GM18498 (cell line): ENCODE data around the gene IFT122.
A peak's percentile ranks its signal among the peaks of the same experiment; 100 is the strongest.

Experiments
- ATAC-seq: cut with Tn5 transposase; IDR thresholded peaks from one replicate; pipeline ENCODE4 v1.9.1; 2021; ENCODE audit warnings: mild to moderate bottlenecking, moderate library complexity; ENCODE audit not compliant: unreplicated experiment

IFT122 gene

DNA sequence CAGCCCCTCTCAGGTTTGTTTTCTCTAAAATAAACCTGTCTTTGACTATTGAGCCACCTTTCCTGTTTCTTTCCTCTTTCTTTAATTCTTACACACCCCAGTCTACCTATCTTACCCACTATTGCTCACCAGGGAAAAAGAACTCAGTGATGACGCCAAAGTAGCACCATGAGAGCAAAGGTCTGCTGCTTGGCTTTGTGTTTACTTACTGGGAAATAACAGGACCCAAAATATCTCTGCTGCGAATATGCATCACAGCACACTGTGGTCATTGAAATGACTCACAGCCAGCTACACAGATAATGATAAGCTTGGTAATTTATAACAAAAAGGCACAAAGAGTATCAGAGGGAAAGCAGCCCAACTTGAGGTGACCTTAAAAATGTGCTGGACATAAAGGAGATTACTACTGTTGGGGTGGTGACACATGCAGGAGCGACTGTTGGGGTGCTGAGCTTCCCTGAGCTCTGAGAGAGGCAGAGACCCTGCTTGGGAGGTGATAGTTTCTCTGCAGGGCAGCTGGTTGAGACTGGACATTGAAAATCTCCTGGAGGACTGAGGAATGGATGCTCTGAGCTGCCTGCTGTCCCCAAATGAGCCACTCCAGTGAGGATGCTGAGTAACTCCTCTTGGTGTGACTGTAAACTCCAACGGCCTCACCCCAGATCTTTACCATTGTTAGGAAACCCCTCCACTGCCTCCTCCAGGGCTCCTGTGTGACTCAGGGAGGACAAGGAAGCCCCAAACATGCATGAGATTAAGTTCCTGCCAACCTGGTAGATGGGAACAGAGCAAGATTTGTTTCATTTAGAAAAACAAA lies 26.1 kb upstream of the IFT122 start:
- no peak for ATAC-seq

GRCh38 chr3:129415378-129415777 lies 24.6 kb upstream of the IFT122 start:
- ATAC-seq = no peak

- no peak for ATAC-seq
Observed at GRCh38 chr3:129415830-129416229, 24.2 kb upstream of the IFT122 start.

GRCh38 chr3:129416415-129416814 lies 23.6 kb upstream of the IFT122 start:
- ATAC-seq = no peak

GRCh38 chr3:129417326-129417725 lies 22.7 kb upstream of the IFT122 start:
- no peak for ATAC-seq

GRCh38 chr3:129418041-129418973 lies 21.7 kb upstream of the IFT122 start:
- ATAC-seq = no peak

DNA sequence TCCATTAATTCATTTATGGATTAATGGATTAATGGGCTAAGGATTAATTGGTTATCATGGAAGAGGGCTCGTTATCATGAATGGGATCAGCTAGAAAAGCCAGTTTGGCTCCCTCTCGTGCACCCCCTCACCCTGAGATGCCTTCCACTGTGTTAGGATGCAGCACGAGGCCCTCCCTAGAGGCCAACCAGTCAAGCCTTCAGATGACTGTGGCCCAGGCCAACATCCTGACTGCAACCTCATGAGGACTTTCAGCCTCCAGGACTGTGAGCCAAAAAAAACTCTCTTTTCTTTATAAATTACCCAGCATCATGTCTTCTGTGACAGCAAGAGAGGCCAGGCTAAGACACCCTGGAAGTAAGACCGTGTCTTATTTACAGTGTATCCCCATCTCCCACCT lies 20.5 kb upstream of the IFT122 start:
- ATAC-seq = no peak

DNA sequence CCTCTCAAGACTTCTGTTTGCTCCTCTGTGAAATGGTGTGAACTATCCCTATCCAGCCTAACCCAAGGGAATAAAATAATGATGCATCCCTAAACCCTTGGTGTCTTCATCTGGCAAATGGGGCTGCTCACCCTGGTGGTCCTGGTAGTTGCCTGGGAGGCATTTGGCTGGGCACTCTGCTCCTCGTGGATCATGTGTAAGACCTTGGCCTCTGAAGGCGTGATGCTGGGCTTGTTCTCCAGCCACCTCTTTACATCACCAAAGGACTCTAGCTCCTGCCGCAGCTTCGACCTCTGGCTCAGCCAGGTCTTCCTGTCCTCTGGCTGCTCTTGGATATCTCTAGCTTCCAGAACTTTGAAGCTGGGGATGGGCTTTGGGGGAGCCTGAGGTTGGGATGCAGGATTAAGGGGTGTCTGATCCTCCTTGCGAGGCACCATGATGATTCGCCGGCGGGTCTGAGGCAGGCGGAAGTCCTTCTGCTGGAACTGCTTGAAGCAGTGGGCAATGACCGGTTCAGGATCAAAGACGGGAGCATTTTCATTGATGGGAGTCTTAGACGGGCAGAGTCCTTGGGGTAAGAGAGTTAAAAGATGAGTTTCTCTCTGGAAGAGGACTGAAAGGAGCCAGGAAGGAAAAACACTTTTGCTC lies 18.7 kb upstream of the IFT122 start:
- no peak for ATAC-seq

DNA sequence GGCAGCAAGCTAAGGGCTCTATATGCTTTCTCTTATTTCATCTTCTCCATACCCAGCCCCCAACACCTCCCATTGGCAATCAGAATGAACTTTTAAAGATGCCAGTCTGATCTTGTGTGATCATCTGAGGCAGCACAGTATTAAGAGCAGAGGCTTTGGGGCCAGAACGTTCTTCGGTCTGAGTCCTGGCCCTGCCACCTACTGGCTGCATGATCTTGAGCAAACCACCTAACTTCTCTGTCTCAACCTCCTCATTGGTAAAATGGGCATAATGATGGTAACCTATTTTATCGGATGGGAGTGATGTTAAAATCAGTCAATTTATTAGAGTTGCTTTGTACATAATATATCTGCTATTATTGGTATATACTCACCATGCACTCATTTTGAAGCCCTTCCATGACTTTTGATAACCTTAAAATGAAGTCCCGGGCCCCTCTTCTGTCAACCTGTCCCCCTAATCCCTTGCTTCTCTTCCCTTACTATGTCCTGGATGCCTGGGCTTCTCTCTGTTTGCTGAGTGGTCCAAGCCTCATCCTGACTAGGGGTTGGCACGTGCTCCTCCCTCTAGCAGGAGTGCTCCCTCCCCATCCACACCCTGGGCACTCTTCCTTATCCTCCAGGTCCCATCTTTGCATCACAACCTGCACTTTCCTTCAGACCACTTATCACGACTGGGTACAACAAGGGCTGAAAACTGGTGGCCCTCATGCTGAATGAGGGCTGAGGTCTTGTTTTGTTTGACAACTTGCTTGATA lies 17.9 kb upstream of the IFT122 start:
- no peak for ATAC-seq

GRCh38 chr3:129422897-129423296 lies 17.1 kb upstream of the IFT122 start:
- no peak for ATAC-seq

DNA sequence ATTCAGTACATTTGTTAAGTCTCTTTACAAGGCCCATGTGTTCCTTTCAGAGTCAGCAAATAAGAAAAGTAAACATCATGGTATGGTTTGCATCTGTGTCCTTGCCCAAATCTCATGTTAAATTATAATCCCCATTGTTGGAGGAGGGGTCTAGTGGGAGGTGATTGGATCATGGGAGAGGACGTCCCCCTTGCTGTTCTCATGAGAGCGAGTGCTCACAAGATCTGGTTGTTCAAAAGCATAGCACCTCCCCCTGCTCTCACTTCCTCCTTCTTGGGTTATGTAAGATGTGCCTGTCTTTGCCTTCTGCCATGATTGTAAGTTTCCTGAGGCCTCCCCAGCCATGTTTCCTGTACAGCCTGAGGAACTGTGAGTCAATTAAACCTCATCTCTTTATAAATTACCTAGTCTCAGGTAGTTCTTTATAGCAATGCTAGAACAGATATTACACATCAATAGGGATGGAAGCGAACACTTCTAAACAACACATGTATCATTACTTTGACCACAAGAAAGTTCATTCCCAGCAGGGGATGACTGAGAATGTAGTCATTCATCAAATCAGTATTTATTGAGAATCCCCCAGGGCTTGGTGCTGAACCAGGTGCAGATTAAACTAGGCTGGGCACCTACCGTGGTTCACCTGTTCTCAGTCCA lies 15.7 kb upstream of the IFT122 start:
- ATAC-seq = peak; percentile 63

DNA sequence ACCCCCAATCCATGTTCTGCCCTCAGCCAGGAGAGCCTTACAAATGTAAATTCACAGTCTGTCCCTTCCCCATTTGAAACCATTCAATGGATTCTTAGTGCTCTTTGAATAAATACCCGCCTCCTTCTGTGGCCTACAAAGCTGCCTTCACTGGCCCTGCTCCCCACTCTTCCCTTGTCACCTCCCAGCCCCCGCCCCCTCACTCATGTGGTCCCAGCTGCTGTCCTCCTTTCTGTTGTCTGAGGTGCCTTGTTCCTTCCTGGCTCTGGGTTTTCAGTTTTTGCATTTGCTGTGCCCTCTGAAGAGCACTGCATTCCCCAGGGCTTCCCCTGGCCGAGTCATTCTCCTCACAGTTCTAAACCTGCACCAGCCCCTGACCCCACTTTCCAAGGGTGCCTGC lies 14.8 kb upstream of the IFT122 start:
- no peak for ATAC-seq

DNA sequence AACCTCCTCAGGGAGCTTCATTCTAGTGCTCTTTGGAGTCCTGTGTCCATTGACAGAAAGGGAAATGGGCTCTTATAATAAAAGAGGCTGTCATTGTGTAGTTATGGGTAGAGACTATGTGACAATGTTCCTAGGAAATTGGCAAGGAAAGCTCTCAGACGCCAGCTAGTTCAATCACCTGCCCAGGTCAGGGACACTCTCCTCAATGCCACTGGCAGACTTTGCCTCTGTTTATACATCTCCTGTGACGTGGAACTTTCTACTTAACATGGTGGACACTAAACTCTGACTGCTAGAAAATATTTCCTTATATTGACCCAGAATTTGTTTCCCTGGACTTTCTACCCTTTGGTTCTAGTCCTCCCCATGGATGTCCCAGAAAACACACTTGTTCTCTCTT lies 14.4 kb upstream of the IFT122 start:
- no peak for ATAC-seq

DNA sequence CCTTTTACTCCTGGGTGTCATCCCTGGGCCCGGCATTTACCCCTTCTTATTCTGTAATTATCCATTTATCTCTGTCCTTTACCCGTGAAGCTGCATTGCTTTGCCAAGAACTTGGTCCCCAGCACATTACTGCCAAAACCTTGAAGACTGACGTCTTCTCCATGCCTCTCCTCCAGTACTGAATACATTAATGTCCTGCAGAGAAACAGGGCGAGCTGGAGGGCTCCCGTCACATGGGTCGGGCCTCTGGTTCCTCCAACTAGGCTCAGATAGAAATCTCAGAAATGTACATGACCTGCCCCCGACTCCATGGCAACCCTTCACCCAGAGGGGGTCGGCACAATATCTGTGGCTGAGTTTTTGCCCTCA lies 12.0 kb upstream of the IFT122 start:
- no peak for ATAC-seq

- peak; percentile 94 for ATAC-seq
Observed at GRCh38 chr3:129428376-129429079, 11.5 kb upstream of the IFT122 start, which contains the start of gene EFCAB12. EFCAB12 (minus strand) TSS chr3:129428636; CDS start chr3:129428488, 148 bp downstream.

DNA sequence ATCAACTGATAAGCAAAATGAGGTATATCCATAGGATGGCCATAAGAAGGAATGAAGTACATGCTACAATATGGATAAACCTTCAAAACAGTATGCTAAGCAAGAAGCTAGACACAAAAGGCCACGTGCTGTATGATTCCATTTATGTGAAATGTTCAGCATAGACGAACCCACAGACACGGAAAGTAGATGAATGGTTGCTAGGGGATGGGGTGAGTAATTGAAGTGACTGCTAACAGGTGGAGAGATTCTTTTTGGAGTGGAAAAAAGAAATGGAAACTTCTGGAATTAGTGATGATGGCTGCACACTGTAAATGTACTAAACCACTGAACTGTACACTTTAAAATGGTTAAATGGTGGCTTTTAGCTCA lies 11.0 kb upstream of the IFT122 start:
- no peak for ATAC-seq

DNA sequence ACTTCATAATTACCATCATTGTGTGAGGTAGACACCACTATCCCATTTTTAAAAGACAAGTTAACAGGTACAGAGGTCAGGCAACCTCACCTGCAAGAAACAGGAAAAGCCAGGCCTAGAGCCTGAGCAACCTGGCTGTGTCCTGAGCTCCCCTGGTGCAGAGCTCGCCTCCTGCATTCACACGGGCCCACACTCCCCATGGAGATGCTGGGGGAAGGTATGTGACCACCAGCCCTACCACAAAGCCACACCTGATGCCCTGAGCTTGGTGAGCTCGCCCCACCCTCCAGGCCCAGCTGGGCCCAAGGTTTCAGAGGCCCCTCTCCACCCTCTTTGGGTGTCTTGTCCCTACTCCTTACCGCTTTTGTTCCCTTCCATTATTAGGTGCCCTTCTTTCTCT lies 10.4 kb upstream of the IFT122 start:
- ATAC-seq = no peak

GRCh38 chr3:129432036-129432435 lies 8.0 kb upstream of the IFT122 start:
- no peak for ATAC-seq

- ATAC-seq = no peak
Observed at GRCh38 chr3:129432671-129433070, 7.4 kb upstream of the IFT122 start.

DNA sequence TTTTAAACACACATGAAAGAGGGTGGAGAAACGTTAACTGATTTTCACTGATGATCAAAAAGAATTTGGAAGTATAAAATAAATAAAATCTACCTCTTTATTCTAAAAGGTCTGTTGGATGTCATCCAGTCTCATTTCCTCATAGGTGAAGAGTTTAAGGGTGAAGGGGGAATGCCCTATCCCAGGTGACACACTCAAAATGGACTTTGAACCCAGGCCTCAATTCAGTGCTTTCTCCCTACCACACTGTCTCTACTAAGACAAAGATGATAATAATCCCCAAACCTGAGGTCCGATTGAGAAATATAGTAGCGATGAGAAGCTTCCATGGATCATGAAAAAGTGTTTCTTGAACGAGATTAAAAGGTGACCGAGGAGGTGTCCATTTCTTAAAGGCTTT lies 6.5 kb upstream of the IFT122 start:
- no peak for ATAC-seq
